MG63 (cell line): Measurements from ENCODE around the gene KCNK7. TPM values are rescaled to one million over a fixed set of nuclear protein-coding genes. Genes with fewer than 3 reads are reported as not detected.

ENCODE experiments used
- DNase-seq: peaks from one replicate; pipeline ENCODE4 v3.0.0-alpha.2; 2020
- H3K27me3 ChIP-seq: fragments of 250-450 bp; sonication (Bioruptor Pico); 2 replicates; pipeline ENCODE4 v1.5.1; 2020; ENCODE audit warnings: mild to moderate bottlenecking, moderate library complexity
- H3K36me3 ChIP-seq: fragments of 250-450 bp; sonication (Bioruptor Pico); 2 replicates; pipeline ENCODE4 v1.5.1; 2020; ENCODE audit warnings: mild to moderate bottlenecking, moderate library complexity
- H3K4me3 ChIP-seq: fragments of 250-450 bp; sonication (Bioruptor Pico); 2 replicates; pipeline ENCODE4 v1.5.1; 2020; ENCODE audit warnings: mild to moderate bottlenecking, moderate library complexity
- H3K9me3 ChIP-seq: fragments of 250-450 bp; sonication (Bioruptor Pico); 2 replicates; pipeline ENCODE4 v1.5.1; 2020; ENCODE audit warnings: mild to moderate bottlenecking, moderate library complexity
- total RNA-seq: library from RNA; depleted of rRNA; stranded (reverse); fragments of >200 nt; shearing (Covaris generic); gene quantifications from 2 replicates; pipeline ENCODE4 v1.2.3, GENCODE V29; 2014; ENCODE audit warnings: low replicate concordance

KCNK7 gene
- total RNA-seq, 1 experiment from 2014 or later, result not detected

DNA sequence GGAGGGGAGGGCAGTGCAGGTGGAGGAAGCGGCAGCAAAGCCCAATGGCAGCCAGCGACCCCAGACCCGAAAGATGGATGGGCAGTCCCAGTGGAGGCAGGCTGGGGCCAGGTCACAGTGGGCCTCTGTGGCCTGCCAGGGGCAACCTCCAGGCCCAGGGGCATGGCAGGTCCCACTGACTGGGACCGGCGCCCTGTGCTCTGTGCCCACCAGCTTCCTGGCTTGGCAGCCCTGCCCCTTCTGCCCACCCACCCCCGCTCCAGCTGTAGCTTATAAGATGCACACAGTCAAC is 4.3 kb upstream of the KCNK7 start:
- Histone ChIP-seq H3K9me3 (no peaks in the 10 kb centered on the region), H3K4me3 (no peak overlapping the region), H3K27me3 (no peaks in the 10 kb centered on the region), H3K36me3 (peaks cover 13% of the 10 kb centered on the region)
- no peak for DNase-seq

DNA sequence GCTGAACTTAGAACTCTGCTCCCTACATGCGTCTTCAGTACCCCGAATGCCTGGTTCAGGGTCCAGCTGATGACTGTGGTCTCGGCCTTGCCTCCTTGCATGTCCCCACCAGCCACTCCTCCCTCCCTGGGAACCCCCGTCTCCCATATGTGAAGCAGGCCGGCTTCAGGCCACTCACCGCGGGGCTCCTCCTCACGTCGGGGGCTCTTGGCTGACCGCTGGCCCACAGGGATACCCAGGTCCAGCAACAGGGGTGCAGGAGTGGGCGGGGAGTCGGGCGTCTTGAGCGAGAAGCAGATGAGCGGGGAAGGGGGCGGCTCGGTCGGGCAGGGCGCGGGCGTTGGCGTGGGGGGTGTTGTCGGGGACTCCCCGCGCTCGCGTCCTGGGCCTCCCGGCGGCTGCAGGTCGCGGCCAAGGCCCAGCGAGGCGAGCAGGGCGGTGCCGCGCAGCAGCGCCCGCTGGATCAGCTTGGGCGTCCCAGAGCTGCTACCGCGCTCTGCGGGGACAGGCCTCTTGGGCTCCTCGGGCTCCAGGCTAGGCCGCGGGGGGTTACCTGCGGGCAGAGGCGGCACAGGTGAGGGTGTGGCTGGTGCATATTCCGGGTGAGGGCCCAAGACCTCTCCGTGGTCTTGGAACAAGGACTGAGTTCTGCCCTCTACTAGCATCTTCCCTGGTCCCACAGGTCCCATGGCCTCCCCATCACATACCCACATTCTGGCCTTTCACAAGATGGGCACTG is 3.8 kb upstream of the KCNK7 start:
- Histone ChIP-seq H3K36me3 (peaks cover 9% of the 10 kb centered on the region; the same call in 1 of the 2 replicates), H3K9me3 (no peaks in the 10 kb centered on the region), H3K27me3 (no peaks in the 10 kb centered on the region), H3K4me3 (no peak overlapping the region)
- DNase-seq, result no peak

DNA sequence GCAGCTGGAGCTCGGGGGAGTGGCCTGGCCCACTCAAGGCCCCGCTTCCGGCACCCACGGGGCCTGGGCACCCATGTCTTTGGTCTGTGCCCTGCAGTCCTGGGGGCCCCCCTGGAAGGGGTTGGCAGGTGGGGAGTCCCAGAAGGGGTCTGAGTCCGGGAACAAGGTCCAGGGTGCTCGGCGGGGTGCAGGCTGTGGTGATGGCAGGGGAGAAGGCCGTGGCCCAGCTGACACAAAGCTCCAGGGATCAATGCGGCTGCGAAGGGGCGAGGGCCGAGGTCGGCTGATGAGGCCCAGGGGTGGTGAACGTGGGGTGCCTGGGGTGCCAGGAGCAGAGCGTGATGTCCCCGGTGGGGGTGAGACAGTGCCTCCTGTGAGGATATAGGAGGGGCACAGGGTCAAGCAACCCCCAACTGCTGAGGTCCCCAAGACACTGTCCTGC is 2.7 kb upstream of the KCNK7 start:
- Histone ChIP-seq H3K36me3 (peaks cover 5% of the 10 kb centered on the region; the same call in 1 of the 2 replicates), H3K27me3 (no peaks in the 10 kb centered on the region), H3K9me3 (no peaks in the 10 kb centered on the region), H3K4me3 (no peak overlapping the region)
- DNase-seq, result no peak

DNA sequence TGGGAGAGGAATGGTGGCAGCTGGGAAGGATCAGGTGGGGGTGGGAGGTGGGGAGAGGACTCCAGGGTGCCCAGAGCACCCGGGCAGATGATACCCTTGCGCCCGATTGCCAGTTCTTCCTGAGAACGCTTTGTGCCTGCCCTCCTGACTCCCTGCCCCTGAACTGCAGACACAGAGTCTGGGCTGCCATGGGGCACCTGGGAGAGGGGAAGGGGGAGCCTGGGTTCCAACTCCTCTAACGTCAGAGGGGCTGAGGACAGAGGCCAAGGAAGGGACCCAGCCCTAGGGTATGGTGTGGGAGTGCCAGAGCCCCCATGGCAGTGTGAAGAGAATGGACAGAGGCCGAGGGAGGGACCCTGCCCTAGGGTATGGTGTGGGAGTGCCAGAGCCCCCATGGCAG is 920 bp upstream of the KCNK7 start:
- no peak for DNase-seq
- Histone ChIP-seq H3K4me3 (no peak overlapping the region), H3K36me3 (peaks cover 5% of the 10 kb centered on the region; the same call in 1 of the 2 replicates), H3K9me3 (no peaks in the 10 kb centered on the region), H3K27me3 (no peaks in the 10 kb centered on the region)

DNA sequence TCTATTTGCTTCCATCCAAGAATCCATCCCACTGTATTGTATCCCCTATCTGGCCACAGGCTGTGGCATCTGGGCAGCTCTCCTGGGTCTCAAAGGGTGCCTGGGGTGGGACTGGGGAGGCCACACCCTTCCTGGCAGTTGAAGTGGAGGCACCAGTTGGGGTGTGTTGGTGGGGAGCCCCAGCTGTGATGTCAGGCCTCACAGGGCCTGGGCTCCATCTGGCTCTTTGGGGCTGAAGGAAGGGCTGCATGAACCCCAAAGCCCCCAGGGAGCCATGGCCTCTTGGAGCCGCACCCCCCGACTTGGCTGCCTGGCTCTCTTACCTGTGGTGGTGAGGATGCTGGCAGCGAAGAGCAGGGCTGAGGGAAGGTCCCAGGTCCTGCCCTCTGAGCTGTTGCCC is 469 bp downstream of the KCNK7 start:
- Histone ChIP-seq H3K36me3 (peaks cover 15% of the 10 kb centered on the region), H3K9me3 (no peaks in the 10 kb centered on the region), H3K27me3 (no peaks in the 10 kb centered on the region), H3K4me3 (no peak overlapping the region)
- no peak for DNase-seq

DNA sequence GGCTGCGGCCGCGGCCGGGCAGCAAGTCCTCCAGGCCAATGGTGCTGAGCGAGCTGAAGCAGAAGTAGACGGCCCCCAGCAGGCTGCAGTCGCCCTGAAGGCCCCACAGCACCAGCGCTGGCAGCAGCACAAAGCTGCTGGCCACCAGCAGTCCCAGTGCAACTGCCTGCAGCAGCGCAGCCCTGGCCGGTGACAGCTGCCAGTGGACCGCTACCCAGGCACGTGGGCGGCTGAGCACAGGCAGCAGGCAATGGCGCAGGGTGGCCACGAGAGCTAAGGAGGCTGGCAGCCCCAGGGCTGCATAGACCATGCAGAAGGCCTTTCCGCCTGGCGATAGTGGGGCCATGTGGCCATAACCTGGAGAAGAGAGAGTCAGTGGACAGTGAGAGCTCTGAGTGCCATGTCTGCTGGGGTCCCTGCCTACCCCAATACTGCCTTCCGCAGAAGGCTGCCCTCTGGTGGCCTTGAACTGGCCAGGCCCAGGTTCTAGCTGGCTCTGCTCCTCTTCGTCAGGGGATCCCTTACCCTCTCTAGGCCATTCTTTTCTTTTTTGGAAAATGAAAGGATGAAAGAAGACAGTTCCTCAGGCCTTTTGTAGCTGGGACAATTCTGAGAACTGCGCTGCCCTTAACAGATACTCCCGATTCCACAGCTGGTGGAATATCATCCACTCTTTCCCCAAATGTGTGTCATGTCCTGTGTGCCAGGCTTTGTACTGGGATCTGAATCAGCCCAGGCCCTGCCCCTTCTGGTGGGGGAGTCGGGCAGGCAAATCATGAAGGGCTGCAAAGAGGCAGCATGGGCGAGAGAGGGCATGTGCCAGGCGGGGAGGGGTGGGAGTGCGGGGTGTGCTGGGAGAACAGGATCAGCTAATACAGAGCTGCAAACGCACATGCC is 1.8 kb downstream of the KCNK7 start:
- no peak overlapping the region for H3K4me3 ChIP-seq
- no peak for DNase-seq
- H3K27me3 ChIP-seq, result no peaks in the 10 kb centered on the region
- no peaks in the 10 kb centered on the region for H3K9me3 ChIP-seq
- H3K36me3 ChIP-seq, result peaks cover 16% of the 10 kb centered on the region

DNA sequence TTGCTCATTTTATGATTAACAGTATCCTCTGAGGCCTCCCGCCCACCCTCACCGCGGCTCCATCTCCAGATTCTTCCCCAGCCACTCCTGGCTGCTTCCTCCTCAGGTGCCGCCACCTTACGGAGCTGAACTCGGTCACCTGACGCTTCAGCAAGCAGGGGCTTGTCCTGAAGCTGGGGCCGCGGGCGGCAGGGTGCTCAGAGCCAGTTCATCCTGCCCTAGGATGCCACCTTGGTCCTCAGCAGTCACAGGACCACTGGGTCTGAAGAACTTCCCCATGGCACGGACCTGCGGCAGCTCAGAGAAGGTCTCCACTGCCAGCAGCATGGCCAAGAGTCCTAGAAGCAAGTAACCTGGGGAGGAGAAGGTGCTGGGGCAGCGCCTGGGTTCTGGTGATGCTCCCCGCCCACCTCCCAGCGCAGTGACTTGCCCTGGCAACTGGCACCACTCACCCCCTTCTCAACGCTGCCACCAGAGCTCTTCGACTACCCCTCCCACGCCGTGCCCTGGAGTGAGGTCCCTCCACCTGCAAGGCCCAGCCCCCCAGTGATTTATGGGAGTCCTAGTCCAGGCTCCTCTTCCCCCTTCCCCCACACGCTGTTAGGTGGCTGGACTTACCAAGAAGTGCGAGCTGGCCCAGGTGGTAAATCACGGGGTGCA is 2.6 kb downstream of the KCNK7 start:
- no peak overlapping the region for H3K4me3 ChIP-seq
- H3K36me3 ChIP-seq, result peaks cover 21% of the 10 kb centered on the region
- H3K9me3 ChIP-seq, result no peaks in the 10 kb centered on the region
- no peaks in the 10 kb centered on the region for H3K27me3 ChIP-seq
- no peak for DNase-seq

DNA sequence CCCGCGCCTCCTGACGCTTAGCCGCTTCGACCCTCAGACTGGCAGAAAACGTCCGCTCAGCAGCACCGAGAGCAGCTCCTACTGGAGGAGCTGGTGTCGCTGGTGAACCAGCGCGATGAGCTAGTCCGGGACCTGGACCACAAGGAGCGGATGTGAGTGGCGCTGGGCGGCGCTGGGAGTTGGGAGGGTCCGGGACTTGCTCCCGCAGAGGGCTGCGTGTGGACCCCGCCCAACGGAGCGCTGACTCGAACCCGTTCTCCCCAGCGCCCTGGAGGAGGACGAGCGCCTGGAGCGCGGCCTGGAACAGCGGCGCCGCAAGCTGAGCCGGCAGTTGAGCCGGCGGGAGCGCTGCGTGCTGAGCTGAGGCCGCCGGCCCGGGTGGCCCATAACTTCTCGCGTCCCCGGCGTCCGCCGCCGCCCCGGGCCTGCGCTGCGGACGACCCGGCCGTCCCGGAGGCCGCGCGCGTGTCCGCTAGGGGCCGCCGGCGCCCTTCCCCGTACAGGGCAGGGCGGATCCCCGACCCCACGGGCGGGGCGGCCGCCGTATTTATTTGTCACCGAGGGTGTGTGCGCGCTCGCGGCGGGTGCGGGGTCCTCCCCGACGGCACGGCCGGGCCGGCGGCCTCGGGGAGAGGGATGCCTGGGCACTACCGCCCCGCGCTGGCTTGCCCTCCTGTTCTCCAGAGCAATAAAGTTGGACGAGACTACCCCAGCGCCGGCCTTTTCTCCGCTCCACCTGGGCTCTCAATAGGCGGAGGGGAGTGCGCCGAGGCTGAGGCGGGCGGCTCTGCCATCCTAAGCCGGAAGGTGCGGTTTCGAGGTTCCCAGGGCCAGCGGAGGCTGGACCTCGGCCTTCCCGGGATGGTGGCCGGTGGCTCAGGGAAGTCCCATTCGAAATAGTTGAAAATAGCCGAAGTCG is 3.4 kb downstream of the KCNK7 start:
- Histone ChIP-seq H3K27me3 (no peaks in the 10 kb centered on the region), H3K36me3 (peaks cover 21% of the 10 kb centered on the region), H3K9me3 (no peaks in the 10 kb centered on the region), H3K4me3 (no peak overlapping the region)
- no peak for DNase-seq

DNA sequence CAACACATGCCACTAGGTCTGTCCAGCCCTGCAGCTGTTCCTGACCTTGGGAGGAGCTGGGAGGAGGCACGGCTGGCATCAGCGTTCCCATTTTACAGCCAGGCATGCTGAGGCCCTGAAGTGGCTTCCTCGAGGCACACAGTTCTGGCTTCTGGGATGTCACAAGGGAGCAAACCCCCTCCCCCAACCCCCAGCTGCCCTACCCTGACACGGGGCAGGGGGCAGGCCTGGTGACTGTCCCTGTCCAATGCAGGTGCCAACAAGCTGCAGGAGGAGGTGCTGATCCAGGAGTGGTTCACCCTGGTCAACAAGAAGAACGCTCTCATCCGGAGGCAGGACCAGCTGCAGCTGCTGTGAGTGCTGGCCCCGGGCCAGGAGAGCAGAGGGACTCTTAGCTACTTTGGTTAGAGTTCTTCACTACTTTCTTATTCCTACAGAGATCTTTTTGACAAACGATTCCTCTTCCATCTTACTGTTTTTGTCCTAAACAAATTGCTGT is 5.3 kb downstream of the KCNK7 start:
- no peaks in the 10 kb centered on the region for H3K27me3 ChIP-seq
- H3K4me3 ChIP-seq, result no peak overlapping the region
- H3K9me3 ChIP-seq, result no peaks in the 10 kb centered on the region
- peaks cover 25% of the 10 kb centered on the region for H3K36me3 ChIP-seq
- DNase-seq, result no peak

DNA sequence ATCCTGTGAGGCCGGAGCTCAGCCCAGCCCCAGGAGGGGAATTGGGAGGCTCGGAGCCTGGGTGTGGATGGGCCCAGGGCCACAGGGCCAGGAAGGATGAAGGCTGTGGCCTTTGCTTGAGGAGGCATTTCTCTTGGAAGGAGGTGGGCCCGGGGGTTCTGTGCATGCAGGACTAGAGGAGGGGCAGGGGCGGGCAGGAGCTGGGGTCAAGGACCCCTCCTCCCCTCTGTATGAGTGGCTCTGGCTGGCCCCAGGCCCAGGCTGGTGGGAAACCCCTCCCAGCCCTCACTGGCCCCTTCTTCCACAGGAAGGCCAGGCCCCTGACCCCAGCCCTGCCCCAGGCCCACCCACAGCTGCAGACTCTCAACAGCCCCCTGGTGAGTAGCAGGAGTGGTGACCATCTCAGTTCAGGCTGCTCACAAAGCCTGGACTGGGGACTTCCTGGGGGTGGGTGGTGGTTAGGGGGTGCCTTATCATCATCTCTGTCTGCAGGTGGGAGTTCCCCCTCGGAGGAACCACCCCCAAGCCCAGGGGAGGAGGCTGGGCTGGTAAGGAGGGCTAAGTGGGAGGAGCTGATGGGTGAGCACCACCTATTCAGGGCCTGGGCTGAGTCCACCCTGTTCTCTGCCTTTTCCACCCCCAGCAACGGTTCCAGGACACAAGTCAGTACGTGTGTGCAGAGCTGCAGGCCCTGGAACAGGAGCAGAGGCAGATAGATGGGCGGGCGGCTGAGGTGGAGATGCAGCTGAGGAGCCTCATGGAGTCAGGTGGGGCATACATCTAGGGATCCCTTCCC is 6.0 kb downstream of the KCNK7 start:
- no peak for DNase-seq
- no peaks in the 10 kb centered on the region for H3K9me3 ChIP-seq
- no peaks in the 10 kb centered on the region for H3K27me3 ChIP-seq
- peaks cover 25% of the 10 kb centered on the region for H3K36me3 ChIP-seq
- H3K4me3 ChIP-seq, result no peak overlapping the region

DNA sequence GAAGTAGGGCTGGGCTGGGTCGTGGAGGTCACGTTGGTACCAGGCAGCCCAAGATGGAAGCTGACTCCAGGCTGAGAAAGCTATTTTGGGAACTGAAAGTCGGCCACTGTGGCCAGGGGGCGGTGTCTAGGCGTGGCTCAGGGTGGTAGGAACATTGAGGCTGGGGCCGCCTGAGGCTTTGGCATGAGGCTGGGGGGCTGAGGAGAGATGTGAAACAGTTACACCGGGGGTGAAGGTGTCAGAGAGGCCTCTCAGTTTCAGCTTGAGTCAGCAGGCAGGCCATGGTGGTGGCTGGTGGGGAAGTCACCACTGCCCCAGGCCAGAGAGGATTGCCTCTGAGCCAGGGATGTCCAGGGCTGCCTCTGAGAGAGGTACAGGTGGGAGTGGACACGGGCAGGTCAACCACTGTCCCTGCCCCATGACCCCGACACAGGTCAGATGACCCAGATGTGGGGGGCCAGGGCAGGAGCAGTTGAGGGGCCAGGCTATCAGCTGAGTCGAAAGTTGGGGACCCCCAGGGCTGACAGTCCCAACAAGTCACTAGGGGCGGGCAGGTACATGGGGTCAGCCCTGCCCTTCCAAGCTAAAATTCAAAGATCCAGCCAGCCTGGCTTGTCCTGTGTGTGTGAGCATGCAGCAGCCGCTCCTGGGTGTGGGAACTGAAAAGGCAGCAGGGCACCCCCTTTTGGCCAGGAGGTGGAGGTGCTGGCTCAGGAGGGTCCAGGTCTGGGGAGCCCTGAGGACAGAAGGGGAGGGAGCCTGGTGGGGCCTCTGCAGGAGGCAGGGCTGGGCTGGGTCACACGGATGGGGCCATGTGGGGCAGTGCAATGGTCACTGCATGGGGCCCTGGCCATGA is 7.2 kb downstream of the KCNK7 start:
- Histone ChIP-seq H3K27me3 (no peaks in the 10 kb centered on the region), H3K4me3 (no peak overlapping the region), H3K9me3 (no peaks in the 10 kb centered on the region), H3K36me3 (peaks cover 27% of the 10 kb centered on the region)
- DNase-seq, result no peak

DNA sequence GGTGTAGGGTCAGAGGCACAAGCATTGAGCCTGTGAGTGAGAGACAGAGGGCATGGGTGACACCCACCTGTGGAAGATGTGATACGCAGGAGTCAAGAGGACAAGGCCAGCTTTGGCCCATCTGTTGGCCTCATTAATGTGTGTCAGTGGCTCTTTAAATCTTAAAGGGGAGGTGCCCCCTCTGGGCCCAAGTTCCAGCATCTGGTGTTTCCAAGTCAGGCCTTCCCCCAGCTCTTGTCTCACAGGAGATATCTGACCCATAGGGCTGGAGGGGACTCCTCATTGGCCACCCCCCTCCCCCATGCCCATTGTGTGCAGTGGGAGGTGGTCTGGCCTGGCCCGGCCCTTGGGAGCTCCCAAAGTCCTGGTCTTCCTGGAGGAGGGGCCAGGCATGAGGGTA is 8.9 kb downstream of the KCNK7 start:
- H3K27me3 ChIP-seq, result no peaks in the 10 kb centered on the region
- DNase-seq, result no peak
- H3K9me3 ChIP-seq, result no peaks in the 10 kb centered on the region
- no peak overlapping the region for H3K4me3 ChIP-seq
- peaks cover 32% of the 10 kb centered on the region for H3K36me3 ChIP-seq

DNA sequence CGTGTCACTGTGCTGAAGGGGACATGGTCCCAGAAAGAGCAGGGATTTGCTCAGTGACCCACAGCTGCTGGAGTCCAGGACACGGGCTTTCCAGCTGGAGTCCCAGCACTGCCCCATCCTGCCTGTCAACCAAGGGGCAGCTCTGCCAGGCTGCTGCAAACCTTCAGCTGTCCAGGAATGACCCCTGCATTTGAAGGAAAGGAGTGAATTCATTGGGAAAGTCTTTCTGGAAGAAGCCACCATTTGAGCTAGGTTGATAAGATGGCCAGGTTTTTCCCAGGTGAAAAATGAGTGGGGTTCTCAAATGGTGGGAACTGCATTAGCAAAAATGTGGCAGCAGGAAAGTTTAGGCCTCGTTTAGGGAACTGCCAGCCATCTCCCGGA is 9.4 kb downstream of the KCNK7 start:
- no peak for DNase-seq
- H3K9me3 ChIP-seq, result no peaks in the 10 kb centered on the region
- peaks cover 33% of the 10 kb centered on the region for H3K36me3 ChIP-seq
- H3K27me3 ChIP-seq, result no peaks in the 10 kb centered on the region
- no peak overlapping the region for H3K4me3 ChIP-seq

DNA sequence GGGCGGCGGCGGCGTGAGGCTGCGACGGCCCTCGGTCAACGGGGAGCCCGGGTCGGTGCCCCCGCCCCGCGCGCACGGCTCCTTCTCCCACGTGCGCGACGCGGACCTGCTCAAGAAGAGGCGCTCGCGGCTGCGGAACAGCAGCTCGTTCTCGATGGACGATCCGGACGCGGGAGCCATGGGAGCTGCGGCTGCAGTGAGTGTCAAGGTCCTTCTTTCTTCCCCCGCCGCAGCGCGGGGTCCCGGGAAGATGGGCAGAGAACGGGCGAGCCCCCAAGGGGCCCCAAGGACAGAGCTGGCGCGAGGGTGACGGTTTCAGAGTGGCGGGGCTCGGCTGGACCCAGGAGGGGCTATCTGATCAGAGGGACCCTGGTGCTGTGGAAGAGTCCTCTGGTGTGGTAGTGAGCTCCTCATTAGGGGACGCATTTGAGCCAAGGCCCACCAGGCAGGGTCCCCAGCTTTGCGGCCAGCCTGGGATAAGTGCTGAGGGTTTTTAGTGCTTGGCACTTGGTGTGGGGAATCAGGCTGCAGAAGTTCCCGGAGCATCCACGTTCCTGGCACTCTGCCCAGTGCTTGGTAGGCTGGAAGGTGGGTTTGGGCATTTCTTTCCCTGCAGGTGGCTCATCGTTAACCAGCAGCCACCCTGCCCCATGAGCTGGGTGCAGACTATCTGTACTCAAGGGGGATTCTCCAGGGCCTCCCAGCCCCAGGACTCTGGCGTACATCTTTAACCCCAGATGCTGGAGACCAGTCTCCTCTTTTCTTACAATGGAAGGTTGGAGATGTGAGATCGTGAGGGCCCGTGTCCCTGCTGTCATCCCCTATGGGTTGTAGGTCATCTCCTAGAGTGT is 10.0 kb downstream of the KCNK7 start:
- Histone ChIP-seq H3K4me3 (no peak overlapping the region), H3K9me3 (no peaks in the 10 kb centered on the region), H3K36me3 (peaks cover 36% of the 10 kb centered on the region), H3K27me3 (no peaks in the 10 kb centered on the region)
- DNase-seq, result no peak
